HG02970 (cell line): ENCODE data around the gene CABCOCO1.

Experiments used
- ATAC-seq: cut with Tn5 transposase; IDR thresholded peaks from one replicate; pipeline ENCODE4 v1.9.1; 2021; ENCODE audit warnings: mild to moderate bottlenecking, moderate library complexity, moderate number of reproducible peaks; ENCODE audit not compliant: unreplicated experiment, low FRiP score

Gene CABCOCO1

GRCh38 chr10:61779950-61780659 is 117.4 kb downstream of the CABCOCO1 start:
- no peak for ATAC-seq

GRCh38 chr10:61780732-61781131 is 118.0 kb downstream of the CABCOCO1 start:
- no peak for ATAC-seq

GRCh38 chr10:61781969-61782403 is 119.3 kb downstream of the CABCOCO1 start:
- no peak for ATAC-seq

GRCh38 chr10:61784354-61785133 is 121.8 kb downstream of the CABCOCO1 start:
- no peak for ATAC-seq

- no peak for ATAC-seq
Observed at GRCh38 chr10:61785473-61786105, 122.9 kb downstream of the CABCOCO1 start.

- peak; percentile 92 for ATAC-seq
Observed at GRCh38 chr10:61786728-61787127, 124.0 kb downstream of the CABCOCO1 start.

GRCh38 chr10:61787170-61787569 is 124.4 kb downstream of the CABCOCO1 start:
- no peak for ATAC-seq

- no peak for ATAC-seq
Observed at GRCh38 chr10:61789031-61789430, 126.3 kb downstream of the CABCOCO1 start.

GRCh38 chr10:61791216-61791615 is 128.5 kb downstream of the CABCOCO1 start:
- ATAC-seq: no peak

- ATAC-seq: no peak
Observed at GRCh38 chr10:61792097-61792716, 129.5 kb downstream of the CABCOCO1 start.

GRCh38 chr10:61792921-61793320 is 130.2 kb downstream of the CABCOCO1 start:
- no peak for ATAC-seq

- ATAC-seq: no peak
Observed at GRCh38 chr10:61793760-61794703, 131.3 kb downstream of the CABCOCO1 start.

GRCh38 chr10:61795147-61795546 is 132.4 kb downstream of the CABCOCO1 start:
- ATAC-seq: no peak

GRCh38 chr10:61795551-61795950 is 132.8 kb downstream of the CABCOCO1 start:
- ATAC-seq: no peak

GRCh38 chr10:61796785-61797184 is 134.1 kb downstream of the CABCOCO1 start:
- ATAC-seq: no peak

GRCh38 chr10:61797304-61798153 is 134.8 kb downstream of the CABCOCO1 start:
- no peak for ATAC-seq

- no peak for ATAC-seq
Observed at GRCh38 chr10:61798713-61799112, 136.0 kb downstream of the CABCOCO1 start.

GRCh38 chr10:61801484-61801883 is 138.8 kb downstream of the CABCOCO1 start:
- no peak for ATAC-seq

- ATAC-seq: no peak
Observed at GRCh38 chr10:61803269-61803668, 140.5 kb downstream of the CABCOCO1 start.
